ENCODE results near the gene TOLLIP. TPM values are rescaled to one million over a fixed set of nuclear protein-coding genes. Genes with fewer than 3 reads are reported as not detected.

TOLLIP gene
- total RNA-seq, 2 donors from 2014 or later, result 72.8 to 161 TPM

DNA sequence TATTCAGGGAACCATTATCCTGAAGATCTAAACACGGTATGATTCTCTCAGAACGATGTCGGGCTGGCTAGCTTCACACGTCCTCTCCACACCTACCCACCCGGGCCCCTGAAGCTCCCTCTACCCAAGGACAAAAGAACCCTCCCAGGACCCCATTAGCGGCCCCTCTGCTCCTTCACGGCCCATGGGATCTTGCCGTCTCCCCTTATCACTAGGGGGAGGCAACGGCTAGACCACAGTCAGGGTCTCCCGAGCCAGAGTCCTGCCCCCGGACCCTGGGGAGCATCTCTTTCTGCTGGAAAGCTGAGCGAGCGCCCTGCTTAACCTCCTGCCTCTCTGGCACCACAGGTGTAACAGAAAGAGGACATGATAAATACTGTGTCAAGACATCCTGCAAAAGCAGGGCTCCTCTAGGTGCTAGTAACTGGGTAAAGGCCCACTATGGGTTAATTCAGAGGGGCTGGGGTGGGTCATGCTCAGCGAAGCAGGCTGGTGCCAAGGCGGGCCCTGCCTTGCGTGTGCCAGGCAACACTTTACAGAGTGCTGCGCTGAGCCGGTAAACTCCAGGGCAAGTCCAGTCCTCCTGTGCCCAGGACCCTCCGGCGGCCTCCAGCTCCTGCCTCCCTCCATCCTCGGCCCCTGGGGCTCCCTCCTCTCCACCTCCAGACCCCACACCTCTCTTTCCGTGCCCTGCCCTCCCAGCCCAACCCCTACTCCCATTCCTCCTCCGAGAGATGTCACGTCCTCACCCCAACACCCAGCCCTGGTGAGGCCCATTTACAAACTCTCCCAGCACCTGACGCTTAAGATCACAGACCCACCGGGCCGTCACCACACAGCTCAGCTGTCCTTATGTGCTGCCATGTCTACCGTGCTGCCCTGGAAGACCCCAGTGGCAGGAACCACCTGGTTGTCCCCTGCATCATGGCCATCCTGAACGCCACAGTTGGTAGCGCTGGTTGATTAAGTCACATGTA lies 3.0 kb downstream of the TOLLIP start:
- Histone ChIP-seq H3K27me3 (replicated peaks; ENCODE audit: insufficient read depth) (no peaks in the 10 kb centered on the region), H3K9me3 (no peaks in the 10 kb centered on the region), H3K4me3 (peak overlapping the region in 1 of 2 donors; percentile 91), H3K4me1 (replicated peaks) (peaks cover 34% of the 10 kb centered on the region), H3K36me3 (no peaks in the 10 kb centered on the region), H3K27ac (peak overlapping the region; percentile 29 to 36)
- intact Hi-C loops (cut with DNase I), result loop anchor here (5.0 kb wide), 2 partner anchors 44 to 211 kb away; no protein-coding TSS in a partner anchor
- WGBS, result 85% methylated on average over 30 of the region's 30 CpGs
- no peak for DNase-seq (ENCODE audit: low spot score)
- TF ChIP-seq POLR2A (IDR thresholded peaks at IDR 0.05), result no peak
- TF ChIP-seq, protein P1, sequence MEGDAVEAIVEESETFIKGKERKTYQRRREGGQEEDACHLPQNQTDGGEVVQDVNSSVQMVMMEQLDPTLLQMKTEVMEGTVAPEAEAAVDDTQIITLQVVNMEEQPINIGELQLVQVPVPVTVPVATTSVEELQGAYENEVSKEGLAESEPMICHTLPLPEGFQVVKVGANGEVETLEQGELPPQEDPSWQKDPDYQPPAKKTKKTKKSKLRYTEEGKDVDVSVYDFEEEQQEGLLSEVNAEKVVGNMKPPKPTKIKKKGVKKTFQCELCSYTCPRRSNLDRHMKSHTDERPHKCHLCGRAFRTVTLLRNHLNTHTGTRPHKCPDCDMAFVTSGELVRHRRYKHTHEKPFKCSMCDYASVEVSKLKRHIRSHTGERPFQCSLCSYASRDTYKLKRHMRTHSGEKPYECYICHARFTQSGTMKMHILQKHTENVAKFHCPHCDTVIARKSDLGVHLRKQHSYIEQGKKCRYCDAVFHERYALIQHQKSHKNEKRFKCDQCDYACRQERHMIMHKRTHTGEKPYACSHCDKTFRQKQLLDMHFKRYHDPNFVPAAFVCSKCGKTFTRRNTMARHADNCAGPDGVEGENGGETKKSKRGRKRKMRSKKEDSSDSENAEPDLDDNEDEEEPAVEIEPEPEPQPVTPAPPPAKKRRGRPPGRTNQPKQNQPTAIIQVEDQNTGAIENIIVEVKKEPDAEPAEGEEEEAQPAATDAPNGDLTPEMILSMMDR (IDR thresholded peaks at IDR 0.05), result no peak
- no peak for TF ChIP-seq POLR2AphosphoS5 (IDR thresholded peaks at IDR 0.05)

DNA sequence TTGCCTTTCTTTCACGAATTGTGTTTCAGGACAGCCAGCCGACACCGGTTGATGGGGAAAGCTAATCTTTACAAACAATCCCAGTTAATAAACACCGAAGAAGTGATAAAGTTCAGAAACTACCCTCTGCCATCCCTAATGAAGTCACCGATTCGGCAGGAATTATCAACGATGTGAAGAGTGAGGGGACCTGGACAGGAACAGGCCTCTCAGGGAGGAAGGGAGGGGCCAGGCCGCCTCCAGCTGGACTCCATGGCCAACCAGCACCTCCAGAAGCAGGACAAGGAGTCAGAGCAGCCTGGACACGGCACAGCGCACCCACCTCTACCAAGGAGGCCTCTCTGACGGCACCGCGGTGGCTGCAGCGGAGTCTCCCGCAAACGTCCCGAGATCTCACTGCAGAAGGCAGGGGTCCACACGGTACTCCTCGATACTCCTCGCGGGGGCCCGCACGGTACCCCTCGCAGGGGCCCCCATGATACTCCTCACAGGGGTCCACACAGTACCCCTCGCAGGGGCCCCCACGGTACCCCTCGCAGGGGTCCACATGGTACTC lies 3.9 kb downstream of the TOLLIP start:
- Histone ChIP-seq H3K9me3 (no peaks in the 10 kb centered on the region), H3K27me3 (replicated peaks; ENCODE audit: insufficient read depth) (no peaks in the 10 kb centered on the region), H3K36me3 (no peaks in the 10 kb centered on the region), H3K27ac (no peak overlapping the region), H3K4me1 (replicated peaks) (peaks cover 34% of the 10 kb centered on the region), H3K4me3 (no peak overlapping the region)
- DNase-seq (ENCODE audit: low spot score), result no peak
- intact Hi-C loops (cut with DNase I), result loop anchor here (5.0 kb wide), 2 partner anchors 43 to 212 kb away; no protein-coding TSS in a partner anchor
- TF ChIP-seq, protein P1 (IDR thresholded peaks at IDR 0.05), result no peak
- TF ChIP-seq POLR2A (IDR thresholded peaks at IDR 0.05) (no peak), POLR2AphosphoS5 (IDR thresholded peaks at IDR 0.05) (no peak)
- 83% methylated on average over 21 of the region's 27 CpGs for WGBS

DNA sequence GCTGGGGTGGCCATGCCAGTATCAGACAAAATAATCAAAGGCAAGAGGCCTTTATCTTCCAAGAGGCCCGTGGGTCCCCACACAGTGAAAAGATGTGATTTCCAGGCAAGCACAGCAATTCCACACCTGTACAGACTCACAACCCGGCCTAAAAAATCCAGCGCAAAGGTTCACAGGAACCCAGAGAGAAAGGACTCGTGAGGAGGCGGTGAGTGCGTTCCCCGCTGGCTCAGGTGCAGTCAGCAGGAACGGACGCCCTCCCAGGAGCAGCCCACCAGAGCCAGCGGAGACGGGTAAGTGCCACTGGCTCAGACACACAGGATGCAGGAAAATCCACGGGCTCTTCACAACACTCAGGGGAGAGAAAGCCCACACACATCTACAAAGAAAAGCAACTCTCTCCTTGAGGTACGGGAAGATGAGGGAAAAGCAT lies 4.4 kb downstream of the TOLLIP start:
- intact Hi-C loops (cut with DNase I), result loop anchor here (5.0 kb wide), 2 partner anchors 43 to 212 kb away; no protein-coding TSS in a partner anchor
- Histone ChIP-seq H3K36me3 (no peaks in the 10 kb centered on the region), H3K27ac (no peak overlapping the region), H3K4me1 (replicated peaks) (peaks cover 34% of the 10 kb centered on the region), H3K9me3 (no peaks in the 10 kb centered on the region), H3K4me3 (no peak overlapping the region), H3K27me3 (replicated peaks; ENCODE audit: insufficient read depth) (no peaks in the 10 kb centered on the region)
- 79% methylated on average over 13 of the region's 13 CpGs for WGBS
- no peak for DNase-seq (ENCODE audit: low spot score)
- no peak for TF ChIP-seq POLR2A (IDR thresholded peaks at IDR 0.05)
- TF ChIP-seq POLR2AphosphoS5 (IDR thresholded peaks at IDR 0.05), result no peak
- TF ChIP-seq, protein P1 (IDR thresholded peaks at IDR 0.05), result no peak

DNA sequence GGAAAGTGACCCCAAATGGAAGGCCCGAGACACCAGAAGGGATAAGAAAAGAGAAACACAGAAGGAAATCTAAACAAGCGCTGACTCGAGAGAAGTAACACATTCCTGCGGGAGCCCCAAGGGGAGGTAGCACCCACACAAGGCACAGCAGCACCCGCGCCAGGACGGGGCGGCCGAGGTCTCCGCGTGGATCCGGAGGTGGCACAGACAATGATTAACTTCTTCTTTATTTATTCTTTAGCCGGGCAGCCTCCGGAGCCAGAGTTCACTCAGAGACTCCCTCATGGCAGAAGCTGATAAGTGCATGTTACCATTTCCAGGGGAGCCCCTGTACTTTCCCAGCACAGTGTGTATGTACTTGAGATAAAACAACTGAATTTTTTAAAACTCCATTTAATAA lies 5.1 kb downstream of the TOLLIP start:
- 26% methylated on average over 14 of the region's 14 CpGs for WGBS
- intact Hi-C loops (cut with DNase I), result no loop called here

More for the DNA sequence above, 5.1 kb downstream of the TOLLIP start:
- TF ChIP-seq POLR2AphosphoS5 (IDR thresholded peaks at IDR 0.05) (no peak), POLR2A (IDR thresholded peaks at IDR 0.05) (no peak)
- TF ChIP-seq, protein P1 (IDR thresholded peaks at IDR 0.05), result no peak
- no peaks in the 10 kb centered on the region for H3K9me3 ChIP-seq
- no peak overlapping the region for H3K4me3 ChIP-seq
- H3K27ac ChIP-seq, result peak overlapping the region; percentile 69
- no peaks in the 10 kb centered on the region for H3K27me3 ChIP-seq (replicated peaks; ENCODE audit: insufficient read depth)
- no peaks in the 10 kb centered on the region for H3K36me3 ChIP-seq
- H3K4me1 ChIP-seq (replicated peaks), result peaks cover 34% of the 10 kb centered on the region
- DNase-seq (ENCODE audit: low spot score), result no peak
